K562 (cell line): Measurements from ENCODE around the gene ESRRB. TPM values are rescaled to one million over a fixed set of nuclear protein-coding genes. Genes with fewer than 3 reads are reported as not detected.

Source experiments
- ATAC-seq: fragments of 200-7000 bp; cut with Tn5 transposase; 3 replicates; pipeline ENCODE4 v1.9.1; 2020; ENCODE audit warnings: moderate library complexity
- BruUV-seq: library from RNA; stranded (reverse); fragments of 400-500 nt; replicated peaks from 2 replicates; lab custom pipeline; 2021; lab: Mats Ljungman, UMichigan
- CTCF ChIA-PET: fragments of 300-600 bp; formaldehyde crosslinking; extraction: SDS; loops from one replicate; lab custom pipeline; 2021; ENCODE audit warnings: low intra/inter-chr PET ratio; lab: Yijun Ruan, JAX
- POLR2A ChIA-PET: fragments of 300-600, 350-650 bp; sonication (Branson Sonifier 250); formaldehyde crosslinking; extraction: SDS; loops from one replicate; lab custom pipeline; 2021; ENCODE audit warnings: antibody characterized with exemption, inconsistent platforms; lab: Yijun Ruan, JAX
- DNase-seq, 4 experiments: peaks; one replicate each; pipeline versions ENCODE4 v3.0.0 to v3.0.0-alpha.2; 2011 to 2018; ENCODE audit warnings: low spot score in 3 of 4, mixed read lengths in 3 of 4; ENCODE audit errors: extremely low read depth in 1 of 4
- FAIRE-seq: peaks from 2 replicates; lab custom pipeline; 2011; peaks lifted over from hg19 to GRCh38; lab: Jason Lieb, UNC
- H2AFZ ChIP-seq: 2 replicates; pipeline ENCODE4 v1.6.0; 2011; ENCODE audit warnings: low read depth, low read length, control low read depth, inconsistent platforms
- H3K27ac ChIP-seq: fragments of 200-600 bp; 3 replicates; pipeline ENCODE4 v1.8.0; 2011; ENCODE audit warnings: low read depth, mild to moderate bottlenecking, control low read depth, inconsistent platforms, low read length, moderate library complexity, mixed read lengths; ENCODE audit errors: extremely low read depth
- H3K27me3 ChIP-seq, 2 experiments: fragments of 300-600 bp in 1 of 2; 2 replicates in 1 of 2; 3 replicates in 1 of 2; pipeline versions ENCODE4 v1.6.0 to v1.8.0; 2011; ENCODE audit warnings: inconsistent platforms in 2 of 2, low read length in 2 of 2, mild to moderate bottlenecking in 1 of 2, mixed read lengths in 1 of 2, moderate library complexity in 1 of 2; ENCODE audit not compliant: control insufficient read depth in 2 of 2, insufficient read depth in 2 of 2
- H3K36me3 ChIP-seq: fragments of 300-600 bp; 3 replicates; pipeline ENCODE4 v1.8.0; 2011; ENCODE audit warnings: mild to moderate bottlenecking, low read length, inconsistent platforms; ENCODE audit not compliant: control insufficient read depth, insufficient read depth
- H3K4me1 ChIP-seq, 2 experiments: fragments of 200-600 bp in 1 of 2; replicated peaks in 1 of 2; 2 replicates in 1 of 2; 3 replicates in 1 of 2; pipeline versions ENCODE4 v1.5.1 to v1.8.0; 2011; ENCODE audit warnings: inconsistent platforms in 2 of 2, low read length in 2 of 2, mild to moderate bottlenecking in 1 of 2, mixed read lengths in 1 of 2, moderate library complexity in 1 of 2; ENCODE audit not compliant: control insufficient read depth in 2 of 2, insufficient read depth in 2 of 2
- H3K4me2 ChIP-seq: 2 replicates; pipeline ENCODE4 v1.6.1; 2011; ENCODE audit warnings: low read length, control low read depth, inconsistent platforms, mixed read lengths; ENCODE audit not compliant: insufficient read depth
- H3K4me3 ChIP-seq: fragments of 200-600 bp; sonication (generic), shearing (Covaris generic); 2 replicates; pipeline ENCODE4 v1.5.1; 2016; ENCODE audit warnings: control low read depth, inconsistent platforms
- H3K79me2 ChIP-seq: fragments of 200-600 bp; 3 replicates; pipeline ENCODE4 v1.8.0; 2011; ENCODE audit warnings: low read length, inconsistent platforms; ENCODE audit not compliant: control insufficient read depth, insufficient read depth
- H3K9ac ChIP-seq, 2 experiments: 2 replicates each; pipeline versions ENCODE4 v1.6.0 to v1.6.1; 2011; ENCODE audit warnings: low read depth in 2 of 2, low read length in 2 of 2, control low read depth in 1 of 2, inconsistent platforms in 1 of 2, mild to moderate bottlenecking in 1 of 2, mixed read lengths in 1 of 2; ENCODE audit not compliant: insufficient read depth in 1 of 2
- H3K9me1 ChIP-seq: one replicate; pipeline ENCODE4 v1.6.0; 2011; ENCODE audit warnings: inconsistent platforms, mild to moderate bottlenecking, low read length, moderate library complexity; ENCODE audit not compliant: control insufficient read depth, insufficient read depth
- H3K9me3 ChIP-seq: replicated peaks from 2 replicates; pipeline ENCODE4 v1.5.1; 2011; ENCODE audit warnings: low read depth, low read length, inconsistent platforms; ENCODE audit not compliant: control insufficient read depth, insufficient read depth
- H4K20me1 ChIP-seq: replicated peaks from 2 replicates; pipeline ENCODE4 v1.6.1; 2011; ENCODE audit warnings: low read length, inconsistent platforms, mixed read lengths; ENCODE audit not compliant: control insufficient read depth, insufficient read depth
- BRF1 ChIP-seq: IDR thresholded peaks from 3 replicates; pipeline ENCODE4 v1.6.1; 2011; ENCODE audit warnings: borderline replicate concordance, mild to moderate bottlenecking; ENCODE audit not compliant: insufficient read length; ENCODE audit errors: extremely low read depth
- C11orf30 ChIP-seq: fragments of 450-650 bp; IDR thresholded peaks from 2 replicates; pipeline ENCODE4 v1.6.1; 2016; ENCODE audit warnings: low read depth, mild to moderate bottlenecking
- HSF4 ChIP-seq: fragments of 250-450 bp; sonication (Bioruptor Pico); IDR thresholded peaks from 2 replicates; pipeline ENCODE4 v2.1.2; 2022; ENCODE audit warnings: mild to moderate bottlenecking, moderate library complexity, borderline replicate concordance
- NFE2 ChIP-seq: IDR thresholded peaks from 2 replicates; pipeline ENCODE4 v1.6.1; 2014; ENCODE audit warnings: antibody characterized with exemption, low read depth
- RHOXF2B ChIP-seq: fragments of 250-450 bp; sonication (Bioruptor Pico); conservative IDR thresholded peaks from 2 replicates; pipeline ENCODE4 v1.5.1; 2021
- ZBTB49 ChIP-seq: sonication (generic); formaldehyde crosslinking; IDR thresholded peaks from 2 replicates; pipeline ENCODE4 v1.8.0; 2022; ENCODE audit warnings: missing genetic modification reagents, mild to moderate bottlenecking, borderline replicate concordance
- ZKSCAN1 ChIP-seq: fragments of 150-350 bp; IDR thresholded peaks from 2 replicates; pipeline ENCODE4 v1.6.1; 2016; ENCODE audit warnings: low read depth, low read length
- ZNF398 ChIP-seq: fragments of 250-450 bp; sonication (Bioruptor Pico); IDR thresholded peaks from 2 replicates; pipeline ENCODE4 v1.8.0; 2021; ENCODE audit warnings: moderate library complexity, mild to moderate bottlenecking, inconsistent platforms
- ZNF444 ChIP-seq: fragments of 250-450 bp; sonication (Bioruptor Pico); IDR thresholded peaks from 2 replicates; pipeline ENCODE4 v1.4.0; 2020; ENCODE audit warnings: mild to moderate bottlenecking, moderate library complexity
- ZNF507 ChIP-seq: conservative IDR thresholded peaks from 2 replicates; pipeline ENCODE4 v1.6.1; 2017; ENCODE audit warnings: missing genetic modification characterization, missing compliant biosample characterization
- ZNF778 ChIP-seq: fragments of 450-650 bp; formaldehyde crosslinking; IDR thresholded peaks from 2 replicates; pipeline ENCODE4 v1.4.0; 2020; ENCODE audit warnings: mild to moderate bottlenecking, moderate library complexity
- WGBS: fragments of 100-300 bp; shearing (Covaris generic); methylation state at CpG from one replicate; pipeline ENCODE4 v1.1.6; 2016; ENCODE audit warnings: low coverage, mixed read lengths; ENCODE audit not compliant: insufficient coverage; ENCODE audit errors: missing lambda C conversion rate; 5-methylcytosine and 5-hydroxymethylcytosine counted together
- in situ Hi-C: fragments of 300-500 bp; cut with MboI; formaldehyde crosslinking; loops from 4 replicates; pipeline ENCODE4 v1.15.0; 2018; ENCODE audit warnings: inconsistent platforms, mixed read lengths
- intact Hi-C: fragments of 100-400 bp; cut with micrococcal nuclease; formaldehyde crosslinking; loops from 2 replicates; pipeline ENCODE4 v1.14.2; 2022
- polyA plus RNA-seq, 8 experiments: library from polyadenylated mRNA; depleted of rRNA in 4 of 8; stranded (reverse) in 5 of 8; unstranded in 3 of 8; fragments of >200 nt; fragmentation: Nextera tagmentation in 2 of 8; fragmentation: Illumina TruSeq in 1 of 8; extraction: Ambion mirVana in 2 of 8; extraction: Trizol in 1 of 8; gene quantifications; 2 replicates each; pipeline versions ENCODE4 v1.2.1 to v1.2.3, GENCODE V29; 2011 to 2014; ENCODE audit warnings: inconsistent platforms in 1 of 8, missing spikeins in 1 of 8
- total RNA-seq, 7 experiments: library from RNA; depleted of rRNA in 6 of 7; stranded (reverse); fragments of >200 nt in 6 of 7; fragmentation: Illumina TruSeq in 2 of 7; extraction: Trizol in 2 of 7; gene quantifications; 2 replicates each; pipeline versions ENCODE4 v1.2.1 to v1.2.3, GENCODE V29; 2011 to 2021; ENCODE audit warnings: low replicate concordance in 1 of 7

ESRRB gene
- total and polyA plus RNA-seq, 9 of the 15 experiments (the other 6 are each of a cell fraction or from before 2014, with no cell fraction given) = 3.2 to 24.7 (median 14.5) TPM

GRCh38 chr14:76405627-76406026, 29.7 kb downstream of the ESRRB start:
- Histone ChIP-seq H3K36me3 (no peaks in the 10 kb centered on the region), H3K27me3 (no peaks in the 10 kb centered on the region), H3K4me1 (no peaks in the 10 kb centered on the region; a peak in 1 of 5 replicates), H3K27ac (no peak overlapping the region), H3K9ac (peak overlapping the region in 1 of 2 experiments; percentile 9; a peak in 1 of 4 replicates), H2AFZ (no peak overlapping the region), H4K20me1 (no peaks in the 10 kb centered on the region; the same call in 1 of the 2 replicates), H3K79me2 (no peaks in the 10 kb centered on the region), H3K4me3 (no peak overlapping the region), H3K9me1 (no peaks in the 10 kb centered on the region), H3K9me3 (no peaks in the 10 kb centered on the region), H3K4me2 (no peak overlapping the region)
- TF ChIP-seq NFE2 (peak; percentile 36; the same call in 1 of the 2 replicates), HSF4 (CRISPR knock-in tag) (no peak), C11orf30 (0 out of 2 replicates have a peak, but pooled peaks have one; percentile 8), ZKSCAN1 (no peak)
- FAIRE-seq (no peak), ATAC-seq (peak; percentile 55; the same call in 1 of the 3 replicates), DNase-seq (peak in 1 of 4 experiments; percentile 6)
- in situ Hi-C loops (no loop called here), intact Hi-C loops (no loop called here)
- POLR2A ChIA-PET = interaction anchor here (0.6 kb wide), 1 partner anchor 372 kb away, joined by 3 read pairs; no protein-coding TSS in a partner anchor
- WGBS = 79% methylated on average over 7 of the region's 7 CpGs
- no TSS peak for BruUV-seq
- CTCF ChIA-PET = no interaction called here

GRCh38 chr14:76407449-76408150, 31.7 kb downstream of the ESRRB start:
- no peaks in the 10 kb centered on the region for H3K79me2 ChIP-seq
- H3K9me1 ChIP-seq = no peaks in the 10 kb centered on the region
- no peak overlapping the region for H3K27ac ChIP-seq
- no peaks in the 10 kb centered on the region for H3K36me3 ChIP-seq
- CTCF ChIA-PET = no interaction called here
- no peak overlapping the region for H3K4me3 ChIP-seq
- DNase-seq (no peak), ATAC-seq (no peak), FAIRE-seq (no peak)
- intact Hi-C loops (no loop called here), in situ Hi-C loops (no loop called here)
- POLR2A ChIA-PET = no interaction called here
- H4K20me1 ChIP-seq = no peaks in the 10 kb centered on the region
- H3K4me2 ChIP-seq = no peak overlapping the region
- WGBS = 83% methylated on average over 7 of the region's 9 CpGs
- BruUV-seq = no TSS peak
- no peak overlapping the region for H3K9ac ChIP-seq
- no peaks in the 10 kb centered on the region; a peak in 1 of 5 replicates for H3K4me1 ChIP-seq
- H2AFZ ChIP-seq = no peak overlapping the region
- no peaks in the 10 kb centered on the region for H3K9me3 ChIP-seq
- H3K27me3 ChIP-seq = no peaks in the 10 kb centered on the region
- TF ChIP-seq BRF1 (no peak), ZNF507 (no peak), ZNF398 (no peak), ZNF444 (CRISPR knock-in tag) (no peak), ZNF778 (no peak), ZBTB49 (CRISPR knock-in tag) (no peak), RHOXF2B (CRISPR knock-in tag) (no peak)
